ENCODE measurements around the gene AP1B1. TPM values are rescaled to one million over a fixed set of nuclear protein-coding genes. Genes with fewer than 3 reads are reported as not detected.
A peak's percentile ranks its signal among the peaks of the same experiment; 100 is the strongest.

Gene AP1B1
- total and polyA plus RNA-seq, 4 donors: 17.6 to 63.4 (median 44.0) TPM

DNA sequence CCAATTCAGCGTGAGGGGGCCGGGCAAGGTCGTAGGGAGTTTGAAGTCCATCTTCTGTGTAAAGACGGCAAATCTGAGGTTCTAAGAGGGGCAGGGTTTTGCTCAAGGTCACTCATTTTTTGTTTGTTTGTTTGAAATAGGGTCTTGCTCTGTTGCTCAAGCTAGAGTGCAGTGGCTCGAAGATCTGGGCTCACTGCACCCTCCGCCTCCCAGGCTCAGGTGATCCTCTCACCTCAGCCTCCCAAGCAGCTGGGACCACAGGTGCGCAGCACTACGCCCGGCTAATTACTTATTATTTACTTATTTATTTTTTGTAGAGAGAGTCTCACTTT lies 355 bp upstream of the AP1B1 start:
- DNase-seq (ENCODE audit: low spot score): no peak
- TF ChIP-seq, protein P1, sequence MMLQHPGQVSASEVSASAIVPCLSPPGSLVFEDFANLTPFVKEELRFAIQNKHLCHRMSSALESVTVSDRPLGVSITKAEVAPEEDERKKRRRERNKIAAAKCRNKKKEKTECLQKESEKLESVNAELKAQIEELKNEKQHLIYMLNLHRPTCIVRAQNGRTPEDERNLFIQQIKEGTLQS (IDR thresholded peaks at IDR 0.05): no peak
- TF ChIP-seq HNF4A (conservative IDR thresholded peaks at IDR 0.05) (no peak), EGR1 (IDR thresholded peaks at IDR 0.05; ENCODE audit: low read depth in 2 of 2) (peak in 1 of 2 donors; percentile 4), RAD21 (IDR thresholded peaks at IDR 0.05) (no peak), NR2F2 (IDR thresholded peaks at IDR 0.05) (no peak)
- TF ChIP-seq, protein P2, sequence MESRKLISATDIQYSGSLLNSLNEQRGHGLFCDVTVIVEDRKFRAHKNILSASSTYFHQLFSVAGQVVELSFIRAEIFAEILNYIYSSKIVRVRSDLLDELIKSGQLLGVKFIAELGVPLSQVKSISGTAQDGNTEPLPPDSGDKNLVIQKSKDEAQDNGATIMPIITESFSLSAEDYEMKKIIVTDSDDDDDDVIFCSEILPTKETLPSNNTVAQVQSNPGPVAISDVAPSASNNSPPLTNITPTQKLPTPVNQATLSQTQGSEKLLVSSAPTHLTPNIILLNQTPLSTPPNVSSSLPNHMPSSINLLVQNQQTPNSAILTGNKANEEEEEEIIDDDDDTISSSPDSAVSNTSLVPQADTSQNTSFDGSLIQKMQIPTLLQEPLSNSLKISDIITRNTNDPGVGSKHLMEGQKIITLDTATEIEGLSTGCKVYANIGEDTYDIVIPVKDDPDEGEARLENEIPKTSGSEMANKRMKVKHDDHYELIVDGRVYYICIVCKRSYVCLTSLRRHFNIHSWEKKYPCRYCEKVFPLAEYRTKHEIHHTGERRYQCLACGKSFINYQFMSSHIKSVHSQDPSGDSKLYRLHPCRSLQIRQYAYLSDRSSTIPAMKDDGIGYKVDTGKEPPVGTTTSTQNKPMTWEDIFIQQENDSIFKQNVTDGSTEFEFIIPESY (IDR thresholded peaks at IDR 0.05): no peak
- TF ChIP-seq, protein P3, sequence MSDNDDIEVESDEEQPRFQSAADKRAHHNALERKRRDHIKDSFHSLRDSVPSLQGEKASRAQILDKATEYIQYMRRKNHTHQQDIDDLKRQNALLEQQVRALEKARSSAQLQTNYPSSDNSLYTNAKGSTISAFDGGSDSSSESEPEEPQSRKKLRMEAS (IDR thresholded peaks at IDR 0.05): no peak
- TF ChIP-seq, protein P4, sequence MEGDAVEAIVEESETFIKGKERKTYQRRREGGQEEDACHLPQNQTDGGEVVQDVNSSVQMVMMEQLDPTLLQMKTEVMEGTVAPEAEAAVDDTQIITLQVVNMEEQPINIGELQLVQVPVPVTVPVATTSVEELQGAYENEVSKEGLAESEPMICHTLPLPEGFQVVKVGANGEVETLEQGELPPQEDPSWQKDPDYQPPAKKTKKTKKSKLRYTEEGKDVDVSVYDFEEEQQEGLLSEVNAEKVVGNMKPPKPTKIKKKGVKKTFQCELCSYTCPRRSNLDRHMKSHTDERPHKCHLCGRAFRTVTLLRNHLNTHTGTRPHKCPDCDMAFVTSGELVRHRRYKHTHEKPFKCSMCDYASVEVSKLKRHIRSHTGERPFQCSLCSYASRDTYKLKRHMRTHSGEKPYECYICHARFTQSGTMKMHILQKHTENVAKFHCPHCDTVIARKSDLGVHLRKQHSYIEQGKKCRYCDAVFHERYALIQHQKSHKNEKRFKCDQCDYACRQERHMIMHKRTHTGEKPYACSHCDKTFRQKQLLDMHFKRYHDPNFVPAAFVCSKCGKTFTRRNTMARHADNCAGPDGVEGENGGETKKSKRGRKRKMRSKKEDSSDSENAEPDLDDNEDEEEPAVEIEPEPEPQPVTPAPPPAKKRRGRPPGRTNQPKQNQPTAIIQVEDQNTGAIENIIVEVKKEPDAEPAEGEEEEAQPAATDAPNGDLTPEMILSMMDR (IDR thresholded peaks at IDR 0.05; ENCODE audit: low read depth, low read length, missing input control): no peak
- peaks cover 18 to 53% (median 40%) of the 10 kb centered on the region in 4 donors for H3K4me1 ChIP-seq (ENCODE audit: control insufficient read depth in 4 of 4, insufficient read depth in 4 of 4, low read length in 3 of 4)

DNA sequence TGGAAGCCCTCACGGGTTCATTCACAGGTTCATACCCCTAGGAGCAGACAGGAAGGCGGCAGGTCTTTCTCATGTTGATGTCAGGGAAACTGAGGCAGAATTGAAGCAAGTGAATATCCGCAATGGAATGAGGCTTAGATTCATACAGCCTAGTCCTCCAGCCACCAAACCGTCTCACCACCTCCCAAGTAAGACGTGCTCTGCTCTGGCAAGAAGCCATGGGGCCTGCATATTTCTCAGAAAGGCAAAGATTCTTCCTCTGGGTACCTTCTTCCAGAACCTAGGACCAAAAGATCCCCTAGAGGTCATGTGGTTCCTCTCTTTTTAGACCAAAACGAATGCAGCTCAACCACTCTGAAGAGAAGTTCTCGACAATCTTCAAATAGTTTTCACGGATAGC lies 1.7 kb downstream of the AP1B1 start:
- WGBS: 81% methylated on average over 8 of the region's 8 CpGs
- Histone ChIP-seq H3K9me3 (ENCODE audit: control insufficient read depth in 4 of 4, low read length in 3 of 4) (no peaks in the 10 kb centered on the region), H3K27me3 (ENCODE audit: control insufficient read depth in 4 of 4, insufficient read depth in 4 of 4, low read length in 3 of 4) (no peaks in the 10 kb centered on the region), H3K9ac (ENCODE audit: low read depth in 1 of 2, low read length in 2 of 2) (no peak overlapping the region), H3K27ac (ENCODE audit: low read depth in 1 of 2, low read length in 2 of 2) (peak overlapping the region in 1 of 2 donors; percentile 49), H3K4me3 (ENCODE audit: low read depth in 1 of 3, low read length in 3 of 3) (no peak overlapping the region), H3K4me1 (ENCODE audit: control insufficient read depth in 4 of 4, insufficient read depth in 4 of 4, low read length in 3 of 4) (peaks cover 12 to 59% (median 46%) of the 10 kb centered on the region in 4 donors), H3K36me3 (ENCODE audit: control insufficient read depth in 4 of 4, insufficient read depth in 3 of 4, low read depth in 1 of 4, low read length in 3 of 4) (peaks cover 0 to 2% (median 0%) of the 10 kb centered on the region in 4 donors)
- TF ChIP-seq NR2F2 (IDR thresholded peaks at IDR 0.05) (no peak), FOXA1 (IDR thresholded peaks at IDR 0.05) (no peak)
- TF ChIP-seq, protein P2 (IDR thresholded peaks at IDR 0.05): no peak
- no peak for DNase-seq (ENCODE audit: low spot score)

More for the DNA sequence above, 355 bp upstream of the AP1B1 start:
- Histone ChIP-seq H3K36me3 (ENCODE audit: control insufficient read depth in 4 of 4, insufficient read depth in 3 of 4, low read depth in 1 of 4, low read length in 3 of 4) (peaks cover 0 to 2% (median 0%) of the 10 kb centered on the region in 4 donors), H3K27ac (ENCODE audit: low read depth in 1 of 2, low read length in 2 of 2) (peak overlapping the region; percentile 66 to 83), H3K9me3 (ENCODE audit: control insufficient read depth in 4 of 4, low read length in 3 of 4) (no peaks in the 10 kb centered on the region), H3K4me3 (ENCODE audit: low read depth in 1 of 3, low read length in 3 of 3) (peak overlapping the region; percentile 76 to 95 (median 82)), H3K27me3 (ENCODE audit: control insufficient read depth in 4 of 4, insufficient read depth in 4 of 4, low read length in 3 of 4) (no peaks in the 10 kb centered on the region), H3K9ac (ENCODE audit: low read depth in 1 of 2, low read length in 2 of 2) (peak overlapping the region; percentile 30 to 36)
- WGBS: 30% methylated on average over 9 of the region's 9 CpGs

DNA sequence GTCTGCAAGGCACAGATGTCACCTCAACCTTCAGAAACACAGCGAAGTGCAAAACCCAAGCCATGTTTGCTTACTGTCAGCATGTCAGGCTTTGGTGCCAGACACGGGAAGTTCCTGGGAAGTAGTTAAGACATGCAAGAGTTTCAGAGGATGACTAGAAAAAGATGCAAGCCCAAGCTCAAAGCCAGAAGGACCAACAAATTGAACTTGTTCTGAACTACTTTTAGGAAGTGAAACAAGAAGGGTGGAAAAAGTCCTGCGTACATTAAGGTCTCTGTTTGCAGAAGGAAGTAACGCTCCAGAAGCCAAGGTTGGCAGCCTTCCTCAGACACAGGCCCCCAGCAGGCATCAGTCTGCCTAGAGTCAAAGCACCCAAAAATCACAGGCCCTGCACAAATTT lies 2.6 kb downstream of the AP1B1 start:
- Histone ChIP-seq H3K4me3 (ENCODE audit: low read depth in 1 of 3, low read length in 3 of 3) (no peak overlapping the region), H3K27me3 (ENCODE audit: control insufficient read depth in 4 of 4, insufficient read depth in 4 of 4, low read length in 3 of 4) (no peaks in the 10 kb centered on the region), H3K9me3 (ENCODE audit: control insufficient read depth in 4 of 4, low read length in 3 of 4) (no peaks in the 10 kb centered on the region), H3K9ac (ENCODE audit: low read depth in 1 of 2, low read length in 2 of 2) (no peak overlapping the region), H3K36me3 (ENCODE audit: control insufficient read depth in 4 of 4, insufficient read depth in 3 of 4, low read depth in 1 of 4, low read length in 3 of 4) (peaks cover 0 to 2% (median 0%) of the 10 kb centered on the region in 4 donors), H3K27ac (ENCODE audit: low read depth in 1 of 2, low read length in 2 of 2) (peak overlapping the region in 1 of 2 donors; percentile 49), H3K4me1 (ENCODE audit: control insufficient read depth in 4 of 4, insufficient read depth in 4 of 4, low read length in 3 of 4) (peaks cover 12 to 59% (median 46%) of the 10 kb centered on the region in 4 donors)
- WGBS: 23% methylated on average over 4 of the region's 4 CpGs
- DNase-seq (ENCODE audit: low spot score): no peak
- no peak for TF ChIP-seq TAF1 (conservative IDR thresholded peaks at IDR 0.05)
- TF ChIP-seq, protein P1 (IDR thresholded peaks at IDR 0.05): no peak
- TF ChIP-seq, protein P4 (IDR thresholded peaks at IDR 0.05; ENCODE audit: low read depth, low read length, missing input control): no peak
- TF ChIP-seq FOXA2 (IDR thresholded peaks at IDR 0.05): no peak
- no peak for TF ChIP-seq RXRA (IDR thresholded peaks at IDR 0.05)
- TF ChIP-seq, protein P2 (IDR thresholded peaks at IDR 0.05): no peak
- no peak for TF ChIP-seq JUND (IDR thresholded peaks at IDR 0.05)
- TF ChIP-seq GABPA (IDR thresholded peaks at IDR 0.05 in 1 of 2, conservative IDR thresholded peaks at IDR 0.05 in 1 of 2): no peak
